GM23248 (cell line): ENCODE data around the gene RBM19. TPM values are rescaled to one million over a fixed set of nuclear protein-coding genes. Genes with fewer than 3 reads are reported as not detected.
"Not testable (repeated sequence)": the region's sequence is repeated elsewhere in the genome, so short reads cannot be mapped to it uniquely, and the experiment has no call there.

Source experiments
- DNase-seq: peaks from one replicate; pipeline ENCODE4 v3.0.0-alpha.2; 2015
- H2AFZ ChIP-seq: fragments of 200-600 bp; sonication (generic); 2 replicates; pipeline ENCODE4 v1.6.1; 2016; ENCODE audit warnings: antibody characterized with exemption
- H3F3A ChIP-seq: fragments of 200-600 bp; sonication (generic); 2 replicates; pipeline ENCODE4 v1.6.1; 2016; ENCODE audit warnings: mild to moderate bottlenecking, antibody characterized with exemption, mixed run types; ENCODE audit not compliant: insufficient read depth
- H3K27ac ChIP-seq: fragments of 200-600 bp; sonication (generic); 2 replicates; pipeline ENCODE4 v1.5.1; 2016; ENCODE audit warnings: mild to moderate bottlenecking
- H3K27me3 ChIP-seq: fragments of 200-600 bp; sonication (generic); replicated peaks from 2 replicates; pipeline ENCODE4 v1.6.1; 2016; ENCODE audit warnings: mild to moderate bottlenecking; ENCODE audit not compliant: insufficient read depth
- H3K36me3 ChIP-seq: fragments of 200-600 bp; sonication (generic); 2 replicates; pipeline ENCODE4 v1.6.1; 2016; ENCODE audit warnings: low read depth, mild to moderate bottlenecking
- H3K4me1 ChIP-seq: fragments of 200-600 bp; sonication (generic); 2 replicates; pipeline ENCODE4 v1.6.1; 2016; ENCODE audit warnings: mild to moderate bottlenecking; ENCODE audit not compliant: insufficient read depth
- H3K4me2 ChIP-seq: fragments of 200-600 bp; sonication (generic); one replicate; pipeline ENCODE4 v1.6.1; 2016; ENCODE audit warnings: mild to moderate bottlenecking; ENCODE audit not compliant: unreplicated experiment
- H3K4me3 ChIP-seq: fragments of 200-600 bp; sonication (generic); 2 replicates; pipeline ENCODE4 v1.5.1; 2016; ENCODE audit warnings: mild to moderate bottlenecking
- H3K79me2 ChIP-seq: fragments of 200-600 bp; sonication (generic); 2 replicates; pipeline ENCODE4 v1.6.1; 2016; ENCODE audit warnings: mild to moderate bottlenecking; ENCODE audit not compliant: insufficient read depth
- H3K9ac ChIP-seq: fragments of 200-600 bp; sonication (generic); 2 replicates; pipeline ENCODE4 v1.6.1; 2016; ENCODE audit warnings: mild to moderate bottlenecking
- H3K9me2 ChIP-seq: fragments of 200-600 bp; sonication (generic); 2 replicates; pipeline ENCODE4 v1.6.1; 2016; ENCODE audit warnings: mixed run types, mild to moderate bottlenecking, moderate library complexity; ENCODE audit not compliant: insufficient read depth
- H3K9me3 ChIP-seq: fragments of 200-600 bp; sonication (generic); one replicate; pipeline ENCODE4 v1.6.1; 2017; ENCODE audit warnings: low read depth
- H4K20me1 ChIP-seq: fragments of 200-600 bp; sonication (generic); 2 replicates; pipeline ENCODE4 v1.6.0; 2016; ENCODE audit not compliant: insufficient read depth
- EZH2 ChIP-seq: fragments of 200-600 bp; sonication (generic); IDR thresholded peaks from 2 replicates; pipeline ENCODE4 v1.6.1; 2018; ENCODE audit warnings: antibody characterized with exemption, mild to moderate bottlenecking; ENCODE audit not compliant: insufficient read depth, poor library complexity, severe bottlenecking
- EZH2phosphoT487 ChIP-seq: fragments of 200-600 bp; sonication (generic); IDR thresholded peaks from 2 replicates; pipeline ENCODE4 v1.6.1; 2018; ENCODE audit warnings: antibody characterized with exemption, moderate library complexity, mild to moderate bottlenecking, low read depth; ENCODE audit not compliant: insufficient read depth
- WGBS, 2 experiments: methylation state at CpG; one replicate each; pipeline ENCODE4 v1.1.6; 2015 to 2017; ENCODE audit warnings: low lambda C conversion rate in 2 of 2, low coverage in 1 of 2; ENCODE audit errors: missing lambda C conversion rate in 2 of 2; 5-methylcytosine and 5-hydroxymethylcytosine counted together
- in situ Hi-C: fragments of 300-500 bp; cut with MboI; formaldehyde crosslinking; loops from 2 replicates; pipeline ENCODE4 v1.15.0; 2020
- polyA plus RNA-seq: library from polyadenylated mRNA; unstranded; fragments of >200 nt; fragmentation: Nextera tagmentation; extraction: Ambion mirVana; gene quantifications from 2 replicates; pipeline ENCODE4 v1.2.1, GENCODE V29; 2016
- total RNA-seq: library from RNA; depleted of rRNA; stranded (reverse); fragments of >200 nt; shearing (Covaris generic); gene quantifications from 2 replicates; pipeline ENCODE4 v1.2.3, GENCODE V29; 2014

The RBM19 gene
- total and polyA plus RNA-seq, 2 experiments from 2014 or later = 14.8 to 17.1 TPM

- Histone ChIP-seq H3K4me1 (no peaks in the 10 kb centered on the region), H3K27me3 (peaks cover 38% of the 10 kb centered on the region), H3K79me2 (no peaks in the 10 kb centered on the region), H3K9me2 (no peaks in the 10 kb centered on the region), H3K9me3 (no peaks in the 10 kb centered on the region), H3K27ac (no peak overlapping the region), H4K20me1 (no peaks in the 10 kb centered on the region), H3K4me2 (no peak overlapping the region), H3K36me3 (no peaks in the 10 kb centered on the region), H3F3A (no peaks in the 10 kb centered on the region), H2AFZ (no peak overlapping the region), H3K9ac (no peak overlapping the region), H3K4me3 (no peak overlapping the region)
- in situ Hi-C loops = no loop called here
- TF ChIP-seq EZH2 (no peak), EZH2phosphoT487 (no peak)
- 51 to 57% methylated on average over 5 of the region's 5 CpGs for WGBS, 2 experiments
- no peak for DNase-seq
These were observed 37.2 kb upstream of the RBM19 start for GRCh38 chr12:114003286-114003685.

GRCh38 chr12:114001511-114002340, 35.6 kb upstream of the RBM19 start:
- no peaks in the 10 kb centered on the region for H3K36me3 ChIP-seq
- H3K4me2 ChIP-seq = no peak overlapping the region
- H3K4me3 ChIP-seq = no peak overlapping the region
- no peak for DNase-seq
- no peaks in the 10 kb centered on the region for H3K79me2 ChIP-seq
- no peaks in the 10 kb centered on the region for H3K9me2 ChIP-seq
- H4K20me1 ChIP-seq = no peaks in the 10 kb centered on the region
- TF ChIP-seq EZH2 = no peak
- TF ChIP-seq EZH2phosphoT487 = no peak
- H3K9ac ChIP-seq = no peak overlapping the region
- H3K27ac ChIP-seq = no peak overlapping the region
- H3K4me1 ChIP-seq = no peaks in the 10 kb centered on the region
- no peaks in the 10 kb centered on the region for H3F3A ChIP-seq
- in situ Hi-C loops = no loop called here
- no peak overlapping the region for H2AFZ ChIP-seq
- H3K9me3 ChIP-seq = no peaks in the 10 kb centered on the region
- whole genome bisulfite sequencing, 2 experiments = 41 to 43% methylated on average over 5 of the region's 5 CpGs
- peaks cover 35% of the 10 kb centered on the region for H3K27me3 ChIP-seq

GRCh38 chr12:114000861-114001260, 34.7 kb upstream of the RBM19 start:
- no peaks in the 10 kb centered on the region for H3F3A ChIP-seq
- no peaks in the 10 kb centered on the region for H3K4me1 ChIP-seq
- in situ Hi-C loops = no loop called here
- 47 to 48% methylated on average over 8 of the region's 8 CpGs for WGBS, 2 experiments
- no peaks in the 10 kb centered on the region for H3K79me2 ChIP-seq
- no peak overlapping the region for H2AFZ ChIP-seq
- no peak overlapping the region for H3K9ac ChIP-seq
- no peak for TF ChIP-seq EZH2
- no peak overlapping the region for H3K4me3 ChIP-seq
- no peaks in the 10 kb centered on the region for H4K20me1 ChIP-seq
- DNase-seq = no peak
- no peaks in the 10 kb centered on the region for H3K9me2 ChIP-seq
- no peaks in the 10 kb centered on the region for H3K9me3 ChIP-seq
- H3K27ac ChIP-seq = no peak overlapping the region
- H3K4me2 ChIP-seq = no peak overlapping the region
- peaks cover 38% of the 10 kb centered on the region for H3K27me3 ChIP-seq
- no peaks in the 10 kb centered on the region for H3K36me3 ChIP-seq

- WGBS, 2 experiments = 63% methylated on average over 7 of the region's 7 CpGs
- H3F3A ChIP-seq, H3K9ac ChIP-seq, H4K20me1 ChIP-seq, H2AFZ ChIP-seq, H3K9me2 ChIP-seq, in situ Hi-C loops, H3K4me2 ChIP-seq, H3K4me1 ChIP-seq, H3K4me3 ChIP-seq, DNase-seq, H3K9me3 ChIP-seq, H3K27ac ChIP-seq, H3K79me2 ChIP-seq, H3K36me3 ChIP-seq: not testable (repeated sequence)
- H3K27me3 ChIP-seq = peaks cover 39% of the 10 kb centered on the region
These were observed 34.1 kb upstream of the RBM19 start for GRCh38 chr12:114000261-114000660.
